PFSK-1 (cell line): Measurements from ENCODE around the gene PRKN.

Experiments
- FOXP2 ChIP-seq: optimal IDR thresholded peaks from 2 replicates; pipeline ENCODE3; 2011; ENCODE audit warnings: borderline replicate concordance, control low read depth, inconsistent platforms; ENCODE audit not compliant: insufficient read depth; ENCODE audit errors: extremely low read length, extremely low read depth
- POLR2AphosphoS5 ChIP-seq: IDR thresholded peaks from 2 replicates; pipeline ENCODE4 v1.6.1; 2012; ENCODE audit warnings: low read depth, mild to moderate bottlenecking, control low read depth, low read length, moderate library complexity
- SIN3A ChIP-seq: IDR thresholded peaks from 2 replicates; pipeline ENCODE4 v1.6.1; 2012; ENCODE audit warnings: mild to moderate bottlenecking, low read length, moderate library complexity, borderline replicate concordance; ENCODE audit not compliant: insufficient read depth
- TAF1 ChIP-seq: IDR thresholded peaks from 2 replicates; pipeline ENCODE4 v1.6.1; 2012; ENCODE audit warnings: low read length, control low read depth, borderline replicate concordance; ENCODE audit not compliant: insufficient read depth
- TF ChIP-seq, protein P1 (sequence below), 2 experiments: IDR thresholded peaks; 2 replicates each; pipeline versions ENCODE4 v1.6.1 to v1.8.0; 2011 to 2012; ENCODE audit warnings: low read depth in 2 of 2, low read length in 2 of 2, control low read depth in 1 of 2, inconsistent platforms in 1 of 2, mild to moderate bottlenecking in 1 of 2, moderate library complexity in 1 of 2; ENCODE audit not compliant: insufficient read depth in 1 of 2

Gene PRKN

DNA sequence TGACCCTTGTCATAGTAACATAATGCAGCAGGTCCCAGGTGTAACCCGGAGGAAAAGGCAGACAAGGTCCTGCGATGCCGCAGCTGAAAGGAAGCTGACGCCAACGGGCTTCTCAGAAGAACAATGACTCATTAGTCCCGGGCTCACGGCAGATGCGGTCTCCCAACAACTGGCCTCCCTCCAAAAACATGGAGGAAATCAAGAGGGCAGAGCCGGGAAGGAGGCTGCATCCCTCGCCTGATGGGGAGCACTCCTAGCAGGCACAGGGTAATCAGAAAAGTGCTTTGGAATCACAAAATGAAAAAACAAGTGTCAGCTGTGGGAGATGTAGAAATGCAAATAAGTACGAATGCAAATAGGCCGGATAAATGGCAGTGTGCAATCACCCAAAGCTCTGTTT lies 1288.5 kb downstream of the PRKN start:
- no peak for TF ChIP-seq SIN3A
- TF ChIP-seq FOXP2: no peak
- TF ChIP-seq POLR2AphosphoS5: no peak
- TF ChIP-seq, protein P1, sequence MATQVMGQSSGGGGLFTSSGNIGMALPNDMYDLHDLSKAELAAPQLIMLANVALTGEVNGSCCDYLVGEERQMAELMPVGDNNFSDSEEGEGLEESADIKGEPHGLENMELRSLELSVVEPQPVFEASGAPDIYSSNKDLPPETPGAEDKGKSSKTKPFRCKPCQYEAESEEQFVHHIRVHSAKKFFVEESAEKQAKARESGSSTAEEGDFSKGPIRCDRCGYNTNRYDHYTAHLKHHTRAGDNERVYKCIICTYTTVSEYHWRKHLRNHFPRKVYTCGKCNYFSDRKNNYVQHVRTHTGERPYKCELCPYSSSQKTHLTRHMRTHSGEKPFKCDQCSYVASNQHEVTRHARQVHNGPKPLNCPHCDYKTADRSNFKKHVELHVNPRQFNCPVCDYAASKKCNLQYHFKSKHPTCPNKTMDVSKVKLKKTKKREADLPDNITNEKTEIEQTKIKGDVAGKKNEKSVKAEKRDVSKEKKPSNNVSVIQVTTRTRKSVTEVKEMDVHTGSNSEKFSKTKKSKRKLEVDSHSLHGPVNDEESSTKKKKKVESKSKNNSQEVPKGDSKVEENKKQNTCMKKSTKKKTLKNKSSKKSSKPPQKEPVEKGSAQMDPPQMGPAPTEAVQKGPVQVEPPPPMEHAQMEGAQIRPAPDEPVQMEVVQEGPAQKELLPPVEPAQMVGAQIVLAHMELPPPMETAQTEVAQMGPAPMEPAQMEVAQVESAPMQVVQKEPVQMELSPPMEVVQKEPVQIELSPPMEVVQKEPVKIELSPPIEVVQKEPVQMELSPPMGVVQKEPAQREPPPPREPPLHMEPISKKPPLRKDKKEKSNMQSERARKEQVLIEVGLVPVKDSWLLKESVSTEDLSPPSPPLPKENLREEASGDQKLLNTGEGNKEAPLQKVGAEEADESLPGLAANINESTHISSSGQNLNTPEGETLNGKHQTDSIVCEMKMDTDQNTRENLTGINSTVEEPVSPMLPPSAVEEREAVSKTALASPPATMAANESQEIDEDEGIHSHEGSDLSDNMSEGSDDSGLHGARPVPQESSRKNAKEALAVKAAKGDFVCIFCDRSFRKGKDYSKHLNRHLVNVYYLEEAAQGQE (IDR thresholded peaks at IDR 0.05; ENCODE audit: insufficient read depth in 1 of 2, low read depth in 2 of 2, low read length in 2 of 2): no peak
- no peak for TF ChIP-seq TAF1

DNA sequence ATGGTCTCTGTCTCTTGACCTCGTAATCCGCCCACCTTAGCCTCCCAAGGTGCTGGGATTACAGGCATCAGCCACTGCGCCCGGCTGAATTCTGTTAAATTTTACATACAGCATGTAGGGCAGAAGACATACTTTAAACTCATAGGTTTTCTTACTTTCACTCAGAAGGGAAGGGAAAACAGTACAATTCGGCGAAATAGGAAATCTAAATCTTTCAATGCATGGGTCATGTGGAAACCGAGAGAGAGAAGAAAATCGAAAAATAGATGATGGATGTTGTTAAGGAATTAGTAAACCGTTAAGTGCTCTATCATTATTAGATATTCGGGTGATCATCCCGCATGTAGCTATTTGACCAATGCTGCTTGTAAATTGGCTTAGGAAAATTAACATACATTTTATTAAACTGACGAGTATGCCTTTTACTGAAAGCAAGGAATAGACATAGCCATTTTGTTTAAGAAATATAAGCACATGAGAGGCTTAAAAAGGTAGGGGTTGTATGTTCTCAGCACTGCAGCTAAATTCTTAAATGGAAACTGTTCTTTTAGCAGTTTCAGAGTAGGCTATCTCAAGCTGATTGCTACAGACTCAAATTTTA lies 1289.0 kb downstream of the PRKN start:
- TF ChIP-seq, protein P1 (IDR thresholded peaks at IDR 0.05; ENCODE audit: insufficient read depth in 1 of 2, low read depth in 2 of 2, low read length in 2 of 2): no peak
- TF ChIP-seq SIN3A (no peak), FOXP2 (no peak), TAF1 (no peak), POLR2AphosphoS5 (no peak)

DNA sequence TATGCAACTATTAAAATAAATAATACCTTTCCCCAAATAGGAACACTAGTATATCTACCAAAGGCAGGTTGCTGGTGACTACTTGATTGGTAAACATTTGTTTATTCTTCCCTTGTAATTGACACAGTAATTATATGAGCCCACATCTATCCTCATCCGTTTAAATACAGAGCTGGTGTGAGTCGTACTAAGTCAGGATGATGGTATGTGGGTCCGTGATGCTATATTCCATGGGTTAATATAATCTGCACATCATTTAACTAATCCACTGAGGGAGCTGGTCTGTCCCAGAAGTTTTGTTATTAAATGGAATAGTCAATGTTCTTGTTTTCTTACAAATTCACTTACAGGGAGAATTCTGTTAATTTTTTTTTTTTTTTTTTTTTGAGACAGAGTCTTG lies 1289.7 kb downstream of the PRKN start:
- TF ChIP-seq TAF1 (no peak), FOXP2 (no peak), POLR2AphosphoS5 (no peak), SIN3A (no peak)
- TF ChIP-seq, protein P1 (IDR thresholded peaks at IDR 0.05; ENCODE audit: insufficient read depth in 1 of 2, low read depth in 2 of 2, low read length in 2 of 2): no peak

DNA sequence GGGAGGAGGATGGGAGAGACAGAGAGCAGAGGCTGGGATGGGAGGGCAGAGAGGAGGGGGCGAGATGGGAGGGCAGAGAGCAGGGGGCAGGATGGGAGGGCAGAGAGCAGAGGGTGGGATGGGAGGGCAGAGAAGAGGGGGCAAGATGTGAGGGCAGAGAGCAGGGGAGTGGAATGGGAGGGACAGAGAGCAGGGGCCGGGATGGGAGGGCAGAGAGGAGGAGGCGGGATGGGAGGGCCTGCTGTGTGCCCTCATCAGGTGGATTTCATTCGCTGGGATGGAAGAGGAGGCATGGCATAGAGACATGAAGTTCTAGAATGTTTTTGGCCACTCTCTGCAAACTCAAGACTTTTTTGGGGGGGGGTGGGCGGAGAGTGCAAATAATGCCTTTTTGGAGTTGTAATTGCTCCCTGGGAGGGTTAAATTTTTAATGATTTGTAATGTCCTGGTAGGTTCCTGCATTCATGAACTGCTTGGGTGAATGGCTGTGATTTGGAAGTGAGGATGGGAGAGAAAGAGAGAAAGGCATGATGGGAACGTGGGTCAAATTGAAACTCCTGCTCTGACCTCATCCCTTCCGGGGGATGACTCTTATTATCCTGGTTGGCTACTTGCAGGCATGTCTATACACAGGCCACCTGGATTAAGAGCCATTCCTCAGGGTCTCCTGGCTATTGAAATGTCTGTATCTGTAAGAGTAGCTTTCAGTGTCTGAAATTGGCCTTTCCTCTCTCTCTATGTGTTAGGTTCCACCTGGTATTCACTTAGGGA lies 1291.3 kb downstream of the PRKN start:
- TF ChIP-seq, protein P1 (IDR thresholded peaks at IDR 0.05; ENCODE audit: insufficient read depth in 1 of 2, low read depth in 2 of 2, low read length in 2 of 2): no peak
- no peak for TF ChIP-seq FOXP2
- TF ChIP-seq POLR2AphosphoS5: no peak
- no peak for TF ChIP-seq SIN3A
- no peak for TF ChIP-seq TAF1
